ENCODE measurements around the gene AGPAT1.

DNA sequence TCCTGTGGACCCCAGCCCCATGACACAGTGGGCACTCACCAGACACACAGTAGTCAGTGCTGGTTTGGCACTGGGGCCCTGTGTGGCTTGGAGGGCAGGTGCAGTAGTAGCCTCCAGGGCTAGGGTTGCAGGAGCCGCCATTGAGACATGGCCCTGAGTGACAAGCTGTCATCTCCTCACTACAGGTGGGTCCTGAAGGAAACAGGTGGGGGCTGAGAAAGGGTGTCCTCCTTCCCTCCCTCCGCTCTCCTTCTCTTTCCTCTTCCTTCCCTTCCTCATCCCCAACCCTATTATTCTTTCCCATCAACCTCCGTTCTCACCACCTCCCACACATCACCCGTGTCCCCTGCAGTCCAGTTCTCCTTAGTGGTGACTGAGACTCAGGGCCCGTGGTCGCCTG, 37.8 kb upstream of the AGPAT1 start:
- TF ChIP-seq POLR2A (IDR thresholded peaks at IDR 0.05; ENCODE audit: low read length) (no peak), GATA1 (IDR thresholded peaks at IDR 0.05; ENCODE audit: low read depth, low read length) (no peak)

Data from erythroblast (primary cell).